HepG2 (cell line): Measurements from ENCODE around the gene CYP21A2. TPM values are rescaled to one million over a fixed set of nuclear protein-coding genes. Genes with fewer than 3 reads are reported as not detected.

Experiments used
- ATF2 ChIP-seq: sonication (generic); formaldehyde crosslinking; IDR thresholded peaks from 2 replicates; pipeline ENCODE4 v1.4.0; 2020; ENCODE audit warnings: missing genetic modification reagents
- CTCF ChIP-seq: sonication (generic); formaldehyde crosslinking; IDR thresholded peaks from 2 replicates; pipeline ENCODE4 v1.5.0; 2020; ENCODE audit warnings: mild to moderate bottlenecking, missing genetic modification reagents, moderate library complexity
- EHMT2 ChIP-seq: fragments of 200-600 bp; sonication (generic); IDR thresholded peaks from 2 replicates; pipeline ENCODE4 v1.7.0; 2017; ENCODE audit warnings: antibody characterized with exemption, low read depth, low read length, borderline replicate concordance
- ELF4 ChIP-seq: sonication (generic); formaldehyde crosslinking; IDR thresholded peaks from 2 replicates; pipeline ENCODE4 v1.5.0; 2020; ENCODE audit warnings: missing genetic modification reagents, mild to moderate bottlenecking, moderate library complexity, borderline replicate concordance
- FOSL2 ChIP-seq: sonication (generic); formaldehyde crosslinking; IDR thresholded peaks from 2 replicates; pipeline ENCODE4 v1.4.0; 2020; ENCODE audit warnings: missing genetic modification reagents
- GATAD2A ChIP-seq: IDR thresholded peaks from 2 replicates; pipeline ENCODE4 v1.6.1; 2016
- GTF2F1 ChIP-seq: fragments of 150-350 bp; IDR thresholded peaks from 2 replicates; pipeline ENCODE4 v1.6.1; 2014; ENCODE audit warnings: low read length
- HIVEP1 ChIP-seq: sonication (generic); formaldehyde crosslinking; IDR thresholded peaks from 2 replicates; pipeline ENCODE4 v1.4.0; 2020; ENCODE audit warnings: mild to moderate bottlenecking, missing genetic modification reagents
- HOXA5 ChIP-seq: sonication (generic); formaldehyde crosslinking; IDR thresholded peaks from 2 replicates; pipeline ENCODE4 v1.4.0; 2020; ENCODE audit warnings: missing genetic modification reagents
- MEIS2 ChIP-seq: sonication (generic); formaldehyde crosslinking; IDR thresholded peaks from 2 replicates; pipeline ENCODE4 v1.9.0; 2021; ENCODE audit warnings: mild to moderate bottlenecking, missing genetic modification reagents
- MTA3 ChIP-seq: sonication (generic); formaldehyde crosslinking; IDR thresholded peaks from 2 replicates; pipeline ENCODE4 v1.4.0; 2020; ENCODE audit warnings: missing genetic modification reagents
- NCOR1 ChIP-seq: fragments of 200-600 bp; sonication (generic); IDR thresholded peaks from 2 replicates; pipeline ENCODE4 v1.7.0; 2017; ENCODE audit warnings: antibody characterized with exemption, low read length, borderline replicate concordance
- PREB ChIP-seq: sonication (generic); formaldehyde crosslinking; IDR thresholded peaks from 2 replicates; pipeline ENCODE4 v1.4.0; 2020; ENCODE audit warnings: missing genetic modification reagents
- RBAK ChIP-seq: sonication (generic); formaldehyde crosslinking; IDR thresholded peaks from 2 replicates; pipeline ENCODE4 v1.5.1; 2020; ENCODE audit warnings: mild to moderate bottlenecking, missing genetic modification reagents
- REPIN1 ChIP-seq: sonication (generic); formaldehyde crosslinking; IDR thresholded peaks from 2 replicates; pipeline ENCODE4 v1.8.0; 2022; ENCODE audit warnings: missing genetic modification reagents, low read depth, mild to moderate bottlenecking, borderline replicate concordance
- SALL1 ChIP-seq: sonication (generic); formaldehyde crosslinking; IDR thresholded peaks from 2 replicates; pipeline ENCODE4 v1.8.0; 2022; ENCODE audit warnings: mild to moderate bottlenecking, missing genetic modification reagents
- SIN3B ChIP-seq: fragments of 150-350 bp; IDR thresholded peaks from 2 replicates; pipeline ENCODE4 v1.6.1; 2014; ENCODE audit warnings: low read length
- YEATS4 ChIP-seq: sonication (generic); formaldehyde crosslinking; IDR thresholded peaks from 2 replicates; pipeline ENCODE4 v1.4.0; 2020; ENCODE audit warnings: missing genetic modification reagents, borderline replicate concordance
- ZBTB21 ChIP-seq: sonication (generic); formaldehyde crosslinking; IDR thresholded peaks from 2 replicates; pipeline ENCODE4 v1.4.0; 2020; ENCODE audit warnings: missing genetic modification reagents
- ZEB1 ChIP-seq: IDR thresholded peaks from 2 replicates; pipeline ENCODE4 v1.6.1; 2012; ENCODE audit warnings: mild to moderate bottlenecking, low read depth, inconsistent platforms; ENCODE audit not compliant: insufficient replicate concordance
- ZNF136 ChIP-seq: sonication (generic); formaldehyde crosslinking; IDR thresholded peaks from 2 replicates; pipeline ENCODE4 v1.8.1; 2022; ENCODE audit warnings: low read depth, mild to moderate bottlenecking, moderate library complexity, missing genetic modification reagents
- ZNF274 ChIP-seq: sonication (generic); formaldehyde crosslinking; IDR thresholded peaks from 2 replicates; pipeline ENCODE4 v1.5.1; 2020; ENCODE audit warnings: mild to moderate bottlenecking, missing genetic modification reagents
- ZNF574 ChIP-seq: sonication (generic); formaldehyde crosslinking; IDR thresholded peaks from 2 replicates; pipeline ENCODE4 v1.4.0; 2020; ENCODE audit warnings: missing genetic modification reagents
- ZNF652 ChIP-seq: IDR thresholded peaks from 2 replicates; pipeline ENCODE4 v1.6.1; 2016; ENCODE audit warnings: low read depth, borderline replicate concordance
- polyA plus RNA-seq, 8 experiments: library from polyadenylated mRNA; depleted of rRNA in 3 of 8; stranded (reverse) in 7 of 8; unstranded in 1 of 8; fragments of >200 nt; fragmentation: Illumina TruSeq in 4 of 8; extraction: Trizol in 4 of 8; gene quantifications; 2 replicates each; pipeline versions ENCODE4 v1.2.1 to v1.2.3, GENCODE V29; 2011 to 2016; ENCODE audit warnings: low read depth in 4 of 8, missing spikeins in 1 of 8, mixed read lengths in 1 of 8; ENCODE audit not compliant: insufficient read depth in 1 of 8
- total RNA-seq, 5 experiments: library from RNA; depleted of rRNA; stranded (reverse); fragments of >200 nt; fragmentation: Illumina TruSeq; extraction: Trizol; gene quantifications; 2 replicates each; pipeline ENCODE4 v1.2.3, GENCODE V29; 2016; ENCODE audit warnings: low read depth in 1 of 5

CYP21A2 gene
- total and polyA plus RNA-seq, 2 of the 13 experiments (the other 11 are each of a cell fraction or from before 2014, with no cell fraction given) = 1.5 to 6.3 TPM

- TF ChIP-seq YEATS4 (peak; percentile 87), EHMT2 (no peak), ZNF574 (peak; percentile 96), GTF2F1 (no peak), CTCF (peak; percentile 96), FOSL2 (CRISPR knock-in tag) (peak; percentile 58; the same call in 1 of the 2 replicates), MTA3 (CRISPR knock-in tag) (no peak), SIN3B (no peak), ZBTB21 (CRISPR knock-in tag) (no peak), GATAD2A (peak; percentile 73), PREB (CRISPR knock-in tag) (0 out of 2 replicates have a peak, but pooled peaks have one; percentile 57), ELF4 (CRISPR knock-in tag) (no peak), ZNF652 (CRISPR knock-in tag) (no peak), ATF2 (CRISPR knock-in tag) (peak; percentile 43; the same call in 1 of the 2 replicates), RBAK (CRISPR knock-in tag) (peak; percentile 80; the same call in 1 of the 2 replicates), SALL1 (CRISPR knock-in tag) (peak; percentile 75), ZEB1 (peak; percentile 45), NCOR1 (no peak), HIVEP1 (CRISPR knock-in tag) (no peak; the same call in 1 of the 2 replicates), ZNF136 (CRISPR knock-in tag) (peak; percentile 91; the same call in 1 of the 2 replicates), MEIS2 (CRISPR knock-in tag) (peak; percentile 79; the same call in 1 of the 2 replicates), ZNF274 (CRISPR knock-in tag) (peak; percentile 84; the same call in 1 of the 2 replicates), REPIN1 (CRISPR knock-in tag) (peak; percentile 78; the same call in 1 of the 2 replicates), HOXA5 (CRISPR knock-in tag) (peak; percentile 95)
Measured at GRCh38 chr6:32047855-32048766, 9.9 kb downstream of the CYP21A2 start (continued).
